CD4-positive, alpha-beta T cell treated with Interleukin-15 for 1 hour (primary cell): ENCODE measurements around the gene DNAJC27.

Experiments used
- DNase-seq: peaks from one replicate; pipeline ENCODE4 v3.0.0-alpha.2; 2020

The DNAJC27 gene

DNA sequence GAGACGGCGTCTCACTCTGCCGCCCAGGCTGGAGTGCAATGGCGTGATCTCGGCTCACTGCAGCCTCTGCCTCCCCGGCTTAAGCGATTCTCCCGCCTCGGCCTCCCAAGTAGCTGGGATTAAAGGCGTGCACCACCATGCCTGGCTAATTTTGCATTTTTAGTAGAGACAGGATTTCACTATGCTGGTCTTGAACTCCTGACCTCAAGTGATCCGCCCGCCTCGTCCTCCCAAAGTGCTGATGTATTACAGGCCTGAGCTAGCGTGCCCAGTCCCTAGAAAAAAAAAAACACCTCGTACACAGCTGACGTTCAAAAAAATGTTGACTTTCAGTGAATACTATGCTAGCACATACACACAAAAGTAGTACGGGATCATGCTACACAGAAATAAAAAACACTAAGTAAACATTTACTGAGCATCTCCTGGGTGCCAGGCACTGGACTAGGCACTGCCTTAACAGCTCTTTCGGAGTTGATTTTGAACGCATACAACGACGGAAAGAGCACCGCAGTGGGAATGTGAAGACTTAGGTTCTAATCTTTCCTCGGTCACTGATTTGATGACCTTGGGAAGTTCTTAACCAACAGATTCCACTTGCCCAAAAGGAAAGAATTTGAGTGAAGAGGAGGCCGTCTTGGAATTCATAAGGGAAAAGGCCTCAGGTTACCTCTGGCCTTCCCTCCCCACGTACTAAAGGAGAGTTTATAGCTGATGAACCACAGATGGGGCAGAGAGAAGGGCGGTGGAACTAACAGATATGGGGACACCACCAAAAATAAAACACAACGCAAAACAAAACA lies 1.1 kb downstream of the DNAJC27 start:
- no peak for DNase-seq

DNA sequence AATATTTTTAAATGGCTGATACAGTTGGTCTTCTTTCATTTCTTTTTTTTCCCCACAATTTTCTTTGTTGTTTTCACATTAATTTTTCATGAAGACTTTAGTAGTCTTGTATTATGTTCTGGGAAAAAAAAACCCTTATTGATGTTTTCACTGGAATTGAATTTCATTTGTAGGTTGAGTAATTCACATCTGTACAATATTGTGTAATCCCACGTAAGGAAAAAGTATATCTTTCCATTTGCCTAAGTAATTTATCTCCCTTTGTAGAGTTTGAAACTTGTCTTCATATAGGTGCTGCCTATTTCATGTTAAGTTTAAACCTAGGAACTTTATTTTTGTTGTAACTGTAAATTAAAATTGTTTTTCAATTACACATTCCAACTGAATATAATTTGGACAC lies 2.0 kb downstream of the DNAJC27 start:
- no peak for DNase-seq

DNA sequence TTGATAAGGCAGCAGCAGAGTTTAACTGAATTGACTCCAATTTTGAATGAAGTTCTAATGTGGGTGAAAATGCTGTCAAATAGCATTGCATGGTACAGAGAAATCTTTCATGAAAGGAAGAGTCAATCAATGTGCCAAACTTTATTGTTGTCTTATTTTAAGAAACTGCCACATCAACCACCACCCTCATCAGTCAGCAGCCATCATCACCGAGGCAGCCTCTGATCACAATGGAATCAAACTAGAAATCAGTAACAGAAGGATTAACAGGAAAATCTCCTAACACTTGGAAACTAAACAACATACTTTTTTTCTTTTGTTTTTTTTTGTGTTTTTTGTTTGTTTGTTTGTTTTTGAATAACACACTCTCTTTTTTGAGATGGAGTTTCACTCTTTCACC lies 9.9 kb downstream of the DNAJC27 start:
- no peak for DNase-seq

DNA sequence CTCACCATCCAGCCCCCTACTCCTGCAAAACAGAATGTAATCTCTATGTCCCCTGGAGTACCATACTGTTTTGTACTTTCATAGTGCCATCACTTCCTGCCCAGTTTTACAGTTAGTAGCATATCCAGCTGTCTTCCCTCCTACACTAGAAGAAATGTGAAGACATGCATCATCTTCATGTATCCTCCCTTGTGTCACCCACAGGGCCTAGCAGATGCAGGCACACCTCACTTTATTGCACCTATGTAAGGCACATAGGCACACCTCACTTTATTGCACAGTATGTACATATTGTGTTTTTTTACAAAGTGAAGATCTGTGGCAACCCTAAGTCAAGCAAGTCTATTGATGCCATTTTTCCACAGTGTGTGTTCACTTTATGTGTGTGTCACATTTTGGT lies 12.0 kb downstream of the DNAJC27 start:
- DNase-seq, result no peak

DNA sequence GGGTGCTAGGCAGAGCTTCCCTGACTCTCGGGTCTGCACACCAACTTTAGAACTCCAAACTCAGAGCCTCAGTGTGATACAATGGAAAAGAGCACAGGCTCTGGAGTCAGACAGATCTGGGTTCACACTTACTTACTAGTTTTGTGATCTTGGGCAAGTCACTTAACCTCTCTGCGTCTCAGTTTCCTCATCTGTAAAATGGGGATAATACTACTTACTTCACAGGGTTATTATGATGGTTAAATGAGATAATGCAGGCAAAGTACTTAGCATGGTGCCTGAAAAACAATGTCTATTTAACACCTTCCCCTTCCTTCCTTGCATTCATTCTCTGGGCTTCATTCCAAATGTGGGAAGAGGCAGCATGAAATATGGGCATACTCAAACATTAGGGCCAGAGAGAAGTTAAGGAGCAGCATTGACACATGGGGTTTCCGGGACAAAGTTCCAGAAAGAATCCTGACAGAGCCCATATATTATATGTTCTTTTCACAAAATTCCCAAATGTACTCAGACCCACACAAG lies 13.3 kb downstream of the DNAJC27 start:
- DNase-seq, result no peak

DNA sequence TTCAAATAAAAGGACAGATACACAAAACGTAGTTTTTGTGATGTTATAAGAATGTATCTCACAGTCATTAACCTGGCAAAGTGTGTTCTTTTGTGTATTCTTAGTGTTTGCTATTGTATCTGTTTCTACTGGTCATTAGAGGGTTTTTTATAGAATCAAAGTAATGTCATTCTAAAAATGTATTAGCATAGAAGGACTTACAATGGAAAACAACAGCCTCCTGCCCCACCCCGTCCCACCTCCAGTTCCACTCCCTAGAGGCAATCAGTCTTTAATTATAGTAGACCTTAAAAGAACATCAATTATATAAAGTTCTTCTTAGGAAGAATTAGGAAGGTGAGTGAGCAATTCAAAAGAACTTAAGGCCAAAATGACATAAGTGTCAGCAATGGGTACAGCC lies 13.8 kb downstream of the DNAJC27 start:
- DNase-seq, result no peak

DNA sequence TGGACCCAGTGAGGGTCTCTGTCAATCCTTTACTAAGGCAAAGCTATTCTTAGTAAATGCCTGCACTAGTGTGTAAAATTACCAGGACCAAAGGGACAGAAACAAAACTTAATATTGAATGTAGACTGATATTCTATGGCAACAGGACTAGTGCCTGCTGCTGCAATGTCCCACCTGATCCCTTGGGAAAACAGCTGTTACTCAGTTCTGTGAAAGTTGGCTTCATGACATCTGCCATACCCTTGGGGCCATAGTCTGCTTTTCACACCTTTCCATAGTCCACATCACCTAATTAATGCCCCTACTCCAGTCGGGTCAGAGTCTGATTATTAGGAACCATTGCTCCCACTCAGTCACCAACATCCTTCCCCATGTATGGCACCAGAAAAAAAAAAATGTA lies 14.5 kb downstream of the DNAJC27 start:
- DNase-seq, result no peak

DNA sequence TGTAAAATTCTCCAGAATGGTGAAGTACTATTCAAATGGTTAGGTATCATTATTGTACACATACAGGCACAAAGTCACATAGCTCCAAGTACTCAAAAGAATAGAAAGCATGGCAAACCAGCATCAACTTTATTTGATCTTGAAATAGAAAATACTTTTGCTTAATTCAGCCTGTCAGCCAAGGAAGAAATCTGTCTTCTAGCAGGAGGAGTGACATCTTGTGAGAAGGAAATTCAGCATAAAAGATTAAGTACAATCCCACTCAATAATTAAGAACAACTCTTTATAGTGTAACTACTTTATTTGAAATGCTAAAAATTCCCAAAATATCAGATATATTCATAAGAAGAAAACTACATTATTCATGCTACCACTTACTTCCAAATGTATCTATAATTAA lies 15.8 kb downstream of the DNAJC27 start:
- DNase-seq, result no peak

DNA sequence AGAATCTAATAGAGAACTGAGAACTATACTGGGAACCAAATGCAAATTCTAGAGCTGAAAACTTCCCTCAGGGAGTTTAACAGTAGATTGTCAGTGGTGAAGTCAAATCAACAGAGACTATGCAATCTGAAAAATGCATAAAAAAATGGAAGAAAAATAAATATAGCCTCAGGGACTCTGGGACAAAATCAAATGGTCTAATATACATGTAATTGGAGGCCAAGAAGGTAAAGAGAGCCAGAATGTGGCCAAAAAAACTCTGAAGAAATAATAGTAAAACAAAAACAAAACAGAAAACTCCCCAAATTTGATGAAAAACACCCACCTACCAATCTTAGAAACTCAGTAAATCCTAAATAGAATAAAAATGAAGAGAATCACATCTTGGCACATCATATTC lies 16.5 kb downstream of the DNAJC27 start:
- no peak for DNase-seq

DNA sequence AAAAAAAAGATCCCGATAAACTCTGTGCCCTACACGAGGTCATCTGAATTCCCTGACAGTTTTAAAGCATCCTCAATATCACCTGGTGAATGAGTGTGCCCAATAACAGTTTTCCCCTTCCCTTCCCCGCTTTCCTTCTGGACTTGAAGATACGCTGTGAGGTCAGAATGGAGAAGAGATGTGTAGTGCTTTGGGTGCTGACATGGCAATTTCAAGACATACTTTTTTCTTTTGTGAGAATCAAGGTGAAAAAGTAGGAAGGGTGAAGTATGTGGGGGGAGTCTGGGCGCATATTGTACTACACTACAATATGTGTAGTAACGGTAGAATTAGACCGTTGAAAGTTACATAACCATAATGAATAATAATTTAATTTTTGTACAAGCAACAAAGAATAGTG lies 21.7 kb downstream of the DNAJC27 start:
- no peak for DNase-seq

DNA sequence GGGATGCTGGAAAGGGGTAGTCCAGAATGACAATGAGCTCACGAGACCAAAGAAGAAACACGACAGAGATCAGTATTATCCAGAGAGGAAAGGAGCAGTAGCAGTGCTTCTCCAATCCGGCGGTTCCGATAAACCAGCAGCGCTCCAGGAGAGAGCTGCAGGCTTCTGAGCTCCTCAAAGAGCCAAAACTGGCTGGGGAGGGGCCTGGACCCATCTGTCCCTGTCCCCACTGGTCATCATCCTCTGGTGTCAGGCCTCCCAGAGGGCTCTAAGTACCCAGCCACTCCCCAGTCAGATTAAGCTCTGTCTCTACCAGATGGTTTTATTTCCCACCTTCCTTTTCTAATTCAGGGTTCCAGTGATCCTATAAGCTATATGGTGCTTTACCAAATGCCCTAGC lies 23.2 kb downstream of the DNAJC27 start:
- no peak for DNase-seq

DNA sequence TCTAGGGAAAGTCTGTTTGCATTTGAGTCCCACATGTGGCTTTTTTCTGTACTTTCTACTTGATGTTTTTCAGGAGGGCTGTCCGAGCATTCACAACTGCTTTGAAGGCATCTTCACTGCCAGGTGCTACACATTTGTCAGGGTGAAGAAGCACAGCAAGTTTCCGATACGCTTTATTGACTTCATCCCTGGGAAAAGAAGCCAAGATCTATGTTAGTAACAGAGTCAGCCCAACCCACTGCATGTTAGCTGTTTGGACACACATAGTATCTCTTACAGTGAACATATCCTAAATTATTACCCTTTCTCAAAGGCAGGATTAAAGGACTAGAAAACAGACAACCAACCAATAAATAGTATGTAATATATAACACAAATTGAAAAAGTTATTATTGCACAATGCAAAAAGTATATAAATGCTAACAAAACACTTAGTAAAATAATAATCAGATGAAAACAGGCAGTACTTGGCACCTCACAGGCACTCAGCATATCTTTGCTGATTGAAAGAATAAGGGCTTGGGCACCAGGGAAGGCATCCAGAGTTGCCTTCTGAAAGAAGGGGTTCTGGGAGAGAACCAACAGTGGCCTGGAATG lies 24.1 kb downstream of the DNAJC27 start:
- no peak for DNase-seq

DNA sequence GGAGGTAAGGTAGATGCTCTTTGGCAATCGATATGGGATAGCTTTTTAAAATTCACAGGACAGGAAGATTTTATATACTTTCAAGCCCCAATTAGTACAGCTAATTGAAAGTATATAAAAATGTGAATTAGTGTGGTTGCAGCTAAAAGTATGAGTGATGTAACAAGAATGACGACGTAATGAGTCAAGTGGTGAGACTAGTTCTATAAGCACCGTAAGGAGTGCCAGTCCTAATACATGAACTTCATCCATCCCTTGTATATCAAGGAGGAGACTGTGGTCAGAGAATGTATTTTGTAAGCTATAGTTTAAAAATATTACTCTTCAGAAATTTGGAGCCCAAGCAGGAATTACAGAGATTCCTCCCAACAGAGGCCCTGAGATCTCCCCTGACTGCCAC lies 25.8 kb downstream of the DNAJC27 start:
- DNase-seq, result no peak

DNA sequence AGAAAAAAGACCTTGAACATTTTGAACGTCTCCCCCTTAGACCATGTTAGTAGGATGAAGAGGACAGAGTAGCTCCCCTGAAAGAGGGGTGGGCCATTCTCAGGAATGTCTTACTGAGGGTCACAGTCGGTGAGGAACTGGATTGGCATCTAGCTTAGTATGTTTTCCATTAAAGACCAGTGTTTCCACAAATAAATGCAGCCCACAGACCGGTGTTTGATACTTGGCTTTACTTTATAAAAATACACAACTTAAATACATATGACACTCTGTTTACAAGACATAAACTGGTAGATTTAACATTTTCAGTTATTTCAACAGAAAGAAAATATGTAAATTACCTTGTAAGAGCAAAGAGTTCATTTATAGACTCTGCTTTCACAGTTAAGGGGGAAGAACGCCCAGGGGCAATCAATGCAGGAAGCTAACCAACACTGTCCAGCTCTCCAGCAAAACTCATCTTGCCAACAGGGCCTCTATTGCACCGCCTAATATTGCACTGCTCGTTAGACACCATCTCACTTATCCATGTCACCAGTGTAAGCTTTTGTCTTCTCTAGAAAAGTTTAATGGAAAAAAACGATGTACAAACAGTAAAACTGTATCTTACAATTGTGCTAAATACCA lies 28.2 kb downstream of the DNAJC27 start:
- DNase-seq, result no peak

DNA sequence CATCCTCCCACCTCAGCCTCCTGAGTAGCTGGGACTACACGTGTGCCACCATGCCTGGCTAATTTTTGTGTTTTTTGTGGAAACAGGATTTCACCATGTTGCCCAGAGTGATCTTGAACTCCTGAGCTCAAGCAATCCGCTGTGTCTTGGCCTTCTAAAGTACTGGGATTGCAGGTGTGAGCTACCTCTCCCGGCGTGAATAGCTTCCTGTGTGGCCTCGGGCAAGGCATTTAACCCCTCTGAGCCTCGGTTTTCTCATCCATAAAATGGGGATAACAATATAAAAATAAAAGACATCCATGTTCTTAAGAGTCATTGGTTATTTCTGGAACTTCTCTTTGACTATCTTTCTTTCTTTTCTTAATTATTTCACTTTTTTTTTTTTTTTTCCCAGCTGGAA lies 32.4 kb downstream of the DNAJC27 start:
- DNase-seq, result no peak

DNA sequence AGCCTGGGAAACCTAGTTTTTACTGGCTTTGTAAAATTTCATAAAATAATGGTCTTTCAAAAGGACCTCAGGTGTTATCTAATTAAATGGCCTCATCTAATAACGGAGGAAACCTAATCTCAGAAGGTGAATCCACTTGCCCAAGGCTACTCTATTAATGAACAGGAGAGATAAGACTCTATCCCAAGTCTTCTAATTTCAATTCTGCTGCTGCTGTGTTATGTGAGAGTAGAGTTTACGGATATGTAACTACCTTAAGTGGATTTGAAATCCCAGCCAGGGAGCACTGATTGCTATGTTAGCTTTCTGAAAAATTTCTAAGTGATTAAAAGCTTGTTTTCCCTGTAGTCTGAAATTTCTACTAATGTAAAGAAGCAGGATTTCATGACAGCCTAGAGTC lies 34.5 kb downstream of the DNAJC27 start:
- no peak for DNase-seq

DNA sequence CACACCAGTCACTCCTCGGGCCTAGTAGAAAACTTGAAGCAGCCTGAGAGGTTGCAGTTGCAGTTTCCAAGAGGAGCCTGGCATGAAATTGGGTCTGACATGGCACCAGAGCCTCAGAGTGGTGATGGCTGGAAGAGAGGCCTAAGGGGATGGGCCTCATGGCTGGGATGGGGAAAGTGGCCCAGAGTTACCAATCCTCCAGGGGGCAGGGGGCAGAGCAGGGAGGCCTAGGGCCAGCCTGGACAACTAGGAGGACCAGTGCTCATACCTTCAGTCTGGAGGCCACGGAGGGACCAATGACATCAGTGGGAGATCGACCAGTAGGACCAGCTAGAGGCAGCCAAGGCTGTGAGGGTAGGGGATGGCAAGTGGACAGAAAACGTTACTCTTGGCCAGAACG lies 36.6 kb downstream of the DNAJC27 start:
- DNase-seq, result no peak

DNA sequence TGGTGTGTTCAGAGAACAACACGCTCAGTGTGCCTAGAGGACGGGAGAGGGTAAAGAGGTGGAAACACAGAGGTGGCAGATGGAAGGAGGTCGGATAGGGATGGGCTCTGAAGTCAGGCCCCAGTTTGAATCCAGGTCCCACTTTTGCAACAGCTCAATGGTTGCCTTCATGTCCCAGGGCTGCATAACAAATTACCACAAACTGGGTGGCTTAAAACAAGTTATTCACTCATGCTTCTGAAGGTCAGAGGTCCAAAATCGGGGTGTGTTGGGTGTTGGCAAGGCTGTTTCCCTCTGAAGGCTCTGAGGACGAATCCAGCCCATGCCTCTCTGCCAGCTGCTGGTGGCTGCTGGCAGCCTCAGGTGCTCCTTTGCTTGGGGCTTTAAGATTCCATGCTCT lies 39.0 kb downstream of the DNAJC27 start:
- DNase-seq, result no peak

DNA sequence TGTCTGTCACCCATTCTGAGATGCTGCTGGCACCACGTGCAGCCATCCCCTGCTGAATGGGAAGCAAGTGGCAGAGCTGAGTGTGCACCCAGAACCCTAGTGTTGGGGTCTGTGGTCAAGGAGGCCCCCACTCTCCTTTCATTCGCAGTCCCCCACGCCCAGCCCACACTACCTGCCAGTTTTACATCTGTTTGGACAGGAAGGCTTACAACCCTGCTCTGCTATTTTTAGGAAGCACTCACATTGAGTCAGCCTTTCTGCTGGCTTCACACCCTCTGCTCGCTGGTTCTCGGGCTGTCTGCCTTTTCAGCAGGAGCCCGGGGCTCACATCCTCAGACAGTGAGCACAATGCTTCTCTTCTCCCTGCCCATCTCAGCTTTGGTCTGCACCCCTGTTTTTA lies 41.0 kb downstream of the DNAJC27 start:
- DNase-seq, result no peak

DNA sequence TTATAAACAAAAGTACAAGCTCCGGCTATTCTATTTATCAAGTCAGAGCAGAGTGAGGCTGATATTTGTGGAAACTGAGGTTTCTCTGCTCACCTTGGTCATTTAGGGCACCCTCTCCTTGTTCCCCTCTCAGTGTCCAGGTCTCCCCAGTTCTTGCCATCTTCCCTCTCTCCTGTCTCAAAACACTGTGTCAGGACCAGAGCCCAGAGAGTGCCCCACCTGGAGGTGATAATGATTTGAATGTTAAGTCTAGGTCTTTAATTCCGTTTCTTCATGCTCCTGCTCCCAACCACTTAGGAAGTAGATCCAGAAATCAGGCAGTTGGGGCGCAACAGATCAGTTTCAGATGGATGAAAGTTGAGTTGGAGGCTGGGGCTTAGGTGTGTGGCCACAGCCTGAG lies 42.5 kb downstream of the DNAJC27 start:
- no peak for DNase-seq

DNA sequence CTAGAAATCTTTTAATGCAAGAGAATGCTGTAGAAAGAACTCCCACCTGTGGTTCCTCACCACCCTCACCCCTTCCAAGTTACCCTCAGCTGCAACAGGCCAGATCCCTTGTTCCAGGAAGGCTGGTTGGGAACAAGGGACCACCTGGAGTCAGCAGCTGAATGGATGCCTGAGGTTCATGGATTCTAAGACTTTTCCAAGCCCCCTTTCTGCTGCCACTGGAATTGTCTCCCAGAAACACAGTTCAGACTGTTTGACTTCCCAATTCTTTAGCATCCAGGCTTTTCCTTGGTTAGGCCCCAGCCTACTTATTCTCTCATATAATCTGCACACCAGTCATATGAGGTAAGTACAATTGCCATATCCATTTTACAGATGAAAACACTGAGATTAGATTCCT lies 43.7 kb downstream of the DNAJC27 start:
- no peak for DNase-seq

DNA sequence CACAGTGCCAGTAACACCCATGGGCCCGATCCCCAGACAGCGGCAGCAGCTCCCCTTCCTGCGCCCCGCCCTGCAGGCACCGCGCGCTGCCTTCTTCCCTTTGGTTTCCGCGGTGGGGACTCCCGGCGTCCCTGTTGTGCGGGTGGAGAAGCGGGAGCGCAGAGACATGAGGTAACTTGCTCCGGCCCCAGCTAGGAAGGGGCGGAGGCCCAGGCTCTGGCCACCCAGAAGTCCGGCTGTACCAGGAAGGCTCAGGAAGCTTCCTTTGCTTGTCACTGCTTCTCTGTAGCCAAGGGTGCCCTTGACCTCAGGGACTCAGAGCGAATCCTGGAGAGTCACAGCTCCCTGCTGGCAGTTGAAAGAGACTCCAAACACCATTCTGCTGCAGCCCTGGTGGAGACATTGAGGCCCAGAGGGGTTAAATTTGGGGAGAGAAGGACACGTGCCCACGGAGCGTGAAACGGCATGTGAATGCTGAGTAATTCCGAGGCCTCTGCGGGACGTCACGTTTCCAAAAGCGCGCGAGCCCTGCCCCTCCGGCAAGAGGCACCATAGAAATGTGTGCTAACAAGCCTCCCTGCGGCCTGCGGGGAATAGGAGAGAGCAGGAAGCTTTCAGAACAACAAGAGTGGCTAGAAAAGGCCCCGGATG lies 45.0 kb downstream of the DNAJC27 start:
- peak; percentile 23 for DNase-seq

DNA sequence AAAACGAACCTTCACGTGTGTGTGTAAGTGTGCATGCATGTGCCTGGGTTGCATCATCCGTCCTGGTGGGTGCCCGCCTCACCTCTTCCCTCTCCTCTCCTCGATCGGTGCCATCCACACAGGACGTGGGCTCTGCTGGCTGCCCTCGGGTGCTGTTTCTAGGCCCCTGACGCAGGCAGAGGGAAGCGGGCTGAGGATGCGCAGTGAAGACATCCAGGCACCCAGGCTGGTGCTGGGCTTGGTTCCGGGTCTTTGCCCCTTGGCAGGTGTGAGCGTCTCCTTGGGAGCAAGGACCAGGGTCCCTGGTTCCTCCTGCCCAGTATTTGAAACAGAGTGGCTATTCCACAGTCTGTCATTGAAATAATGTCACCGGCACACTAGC lies 45.5 kb downstream of the DNAJC27 start:
- DNase-seq, result no peak

DNA sequence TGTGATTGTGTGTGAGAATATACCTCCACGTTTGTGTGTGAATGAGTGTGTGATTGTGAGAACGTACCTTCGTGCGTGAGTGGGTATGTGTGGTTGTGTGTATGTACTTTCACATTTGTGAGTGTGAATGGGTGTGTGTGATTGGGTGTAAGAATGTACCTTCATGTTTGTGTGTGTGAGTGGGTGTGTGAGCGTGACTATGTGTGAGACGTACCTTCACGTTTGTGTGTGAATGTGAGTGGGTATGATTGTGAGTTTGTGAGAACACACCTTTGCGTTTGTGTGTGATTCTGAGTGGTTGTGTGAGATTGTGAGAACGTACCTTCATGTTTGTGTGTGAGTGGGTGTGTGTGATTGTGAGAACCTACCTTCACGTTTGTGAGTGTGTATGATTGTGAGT lies 45.9 kb downstream of the DNAJC27 start:
- no peak for DNase-seq
